GM08714 (cell line): ENCODE results near the gene KIRREL3.

Source experiments
- H3K4me3 ChIP-seq: fragments of 200-500 bp; sonication (Bioruptor generic); 2 replicates; pipeline ENCODE4 v1.5.1; 2014; ENCODE audit warnings: mild to moderate bottlenecking, low read length, inconsistent platforms
- ZNF274 ChIP-seq: IDR thresholded peaks from 2 replicates; pipeline ENCODE4 v1.6.1; 2012; ENCODE audit warnings: mild to moderate bottlenecking, low read depth, low read length

KIRREL3 gene

GRCh38 chr11:126460417-126461095 is 540.0 kb downstream of the KIRREL3 start:
- TF ChIP-seq ZNF274, result no peak
- H3K4me3 ChIP-seq, result no peak overlapping the region

- no peak overlapping the region for H3K4me3 ChIP-seq
- no peak for TF ChIP-seq ZNF274
Measured at GRCh38 chr11:126459691-126460281, 540.8 kb downstream of the KIRREL3 start.

- no peak overlapping the region for H3K4me3 ChIP-seq
- no peak for TF ChIP-seq ZNF274
Measured at GRCh38 chr11:126457817-126458216, 542.8 kb downstream of the KIRREL3 start.

GRCh38 chr11:126456783-126457542 is 543.6 kb downstream of the KIRREL3 start:
- no peak for TF ChIP-seq ZNF274
- H3K4me3 ChIP-seq, result no peak overlapping the region

GRCh38 chr11:126456089-126456488 is 544.5 kb downstream of the KIRREL3 start:
- no peak overlapping the region for H3K4me3 ChIP-seq
- no peak for TF ChIP-seq ZNF274

GRCh38 chr11:126452241-126453101 is 548.1 kb downstream of the KIRREL3 start:
- no peak overlapping the region for H3K4me3 ChIP-seq
- no peak for TF ChIP-seq ZNF274

GRCh38 chr11:126451211-126451802 is 549.3 kb downstream of the KIRREL3 start:
- TF ChIP-seq ZNF274, result no peak
- no peak overlapping the region for H3K4me3 ChIP-seq

GRCh38 chr11:126450806-126451205 is 549.8 kb downstream of the KIRREL3 start:
- TF ChIP-seq ZNF274, result no peak

GRCh38 chr11:126450198-126450597 is 550.4 kb downstream of the KIRREL3 start:
- TF ChIP-seq ZNF274, result no peak
- H3K4me3 ChIP-seq, result no peak overlapping the region

More at GRCh38 chr11:126450806-126451205, 549.8 kb downstream of the KIRREL3 start:
- no peak overlapping the region for H3K4me3 ChIP-seq

- H3K4me3 ChIP-seq, result no peak overlapping the region
- TF ChIP-seq ZNF274, result no peak
Measured at GRCh38 chr11:126446581-126446980, 554.0 kb downstream of the KIRREL3 start.

GRCh38 chr11:126444072-126444471 is 556.5 kb downstream of the KIRREL3 start:
- no peak overlapping the region for H3K4me3 ChIP-seq
- TF ChIP-seq ZNF274, result no peak

- no peak for TF ChIP-seq ZNF274
- no peak overlapping the region for H3K4me3 ChIP-seq
Measured at GRCh38 chr11:126443120-126443519, 557.5 kb downstream of the KIRREL3 start.

- no peak for TF ChIP-seq ZNF274
- H3K4me3 ChIP-seq, result no peak overlapping the region
Measured at GRCh38 chr11:126440792-126441514, 559.6 kb downstream of the KIRREL3 start.
